K562 (cell line): ENCODE results near the gene HOXD4. TPM values are rescaled to one million over a fixed set of nuclear protein-coding genes. Genes with fewer than 3 reads are reported as not detected.

Experiments
- ATAC-seq: fragments of 200-7000 bp; cut with Tn5 transposase; 3 replicates; pipeline ENCODE4 v1.9.1; 2020; ENCODE audit warnings: moderate library complexity
- BruUV-seq: library from RNA; stranded (reverse); fragments of 400-500 nt; replicated peaks from 2 replicates; lab custom pipeline; 2021; lab: Mats Ljungman, UMichigan
- CTCF ChIA-PET: fragments of 300-600 bp; formaldehyde crosslinking; extraction: SDS; loops from one replicate; lab custom pipeline; 2021; ENCODE audit warnings: low intra/inter-chr PET ratio; lab: Yijun Ruan, JAX
- POLR2A ChIA-PET: fragments of 300-600, 350-650 bp; sonication (Branson Sonifier 250); formaldehyde crosslinking; extraction: SDS; loops from one replicate; lab custom pipeline; 2021; ENCODE audit warnings: antibody characterized with exemption, inconsistent platforms; lab: Yijun Ruan, JAX
- DNase-seq, 4 experiments: peaks; one replicate each; pipeline versions ENCODE4 v3.0.0 to v3.0.0-alpha.2; 2011 to 2018; ENCODE audit warnings: low spot score in 3 of 4, mixed read lengths in 3 of 4; ENCODE audit errors: extremely low read depth in 1 of 4
- FAIRE-seq: peaks from 2 replicates; lab custom pipeline; 2011; peaks lifted over from hg19 to GRCh38; lab: Jason Lieb, UNC
- H2AFZ ChIP-seq: 2 replicates; pipeline ENCODE4 v1.6.0; 2011; ENCODE audit warnings: low read depth, low read length, control low read depth, inconsistent platforms
- H3K27ac ChIP-seq: fragments of 200-600 bp; 3 replicates; pipeline ENCODE4 v1.8.0; 2011; ENCODE audit warnings: low read depth, mild to moderate bottlenecking, control low read depth, inconsistent platforms, low read length, moderate library complexity, mixed read lengths; ENCODE audit errors: extremely low read depth
- H3K27me3 ChIP-seq, 2 experiments: fragments of 300-600 bp in 1 of 2; 2 replicates in 1 of 2; 3 replicates in 1 of 2; pipeline versions ENCODE4 v1.6.0 to v1.8.0; 2011; ENCODE audit warnings: inconsistent platforms in 2 of 2, low read length in 2 of 2, mild to moderate bottlenecking in 1 of 2, mixed read lengths in 1 of 2, moderate library complexity in 1 of 2; ENCODE audit not compliant: control insufficient read depth in 2 of 2, insufficient read depth in 2 of 2
- H3K36me3 ChIP-seq: fragments of 300-600 bp; 3 replicates; pipeline ENCODE4 v1.8.0; 2011; ENCODE audit warnings: mild to moderate bottlenecking, low read length, inconsistent platforms; ENCODE audit not compliant: control insufficient read depth, insufficient read depth
- H3K4me1 ChIP-seq, 2 experiments: fragments of 200-600 bp in 1 of 2; replicated peaks in 1 of 2; 2 replicates in 1 of 2; 3 replicates in 1 of 2; pipeline versions ENCODE4 v1.5.1 to v1.8.0; 2011; ENCODE audit warnings: inconsistent platforms in 2 of 2, low read length in 2 of 2, mild to moderate bottlenecking in 1 of 2, mixed read lengths in 1 of 2, moderate library complexity in 1 of 2; ENCODE audit not compliant: control insufficient read depth in 2 of 2, insufficient read depth in 2 of 2
- H3K4me2 ChIP-seq: 2 replicates; pipeline ENCODE4 v1.6.1; 2011; ENCODE audit warnings: low read length, control low read depth, inconsistent platforms, mixed read lengths; ENCODE audit not compliant: insufficient read depth
- H3K4me3 ChIP-seq: fragments of 200-600 bp; sonication (generic), shearing (Covaris generic); 2 replicates; pipeline ENCODE4 v1.5.1; 2016; ENCODE audit warnings: control low read depth, inconsistent platforms
- H3K79me2 ChIP-seq: fragments of 200-600 bp; 3 replicates; pipeline ENCODE4 v1.8.0; 2011; ENCODE audit warnings: low read length, inconsistent platforms; ENCODE audit not compliant: control insufficient read depth, insufficient read depth
- H3K9ac ChIP-seq, 2 experiments: 2 replicates each; pipeline versions ENCODE4 v1.6.0 to v1.6.1; 2011; ENCODE audit warnings: low read depth in 2 of 2, low read length in 2 of 2, control low read depth in 1 of 2, inconsistent platforms in 1 of 2, mild to moderate bottlenecking in 1 of 2, mixed read lengths in 1 of 2; ENCODE audit not compliant: insufficient read depth in 1 of 2
- H3K9me1 ChIP-seq: one replicate; pipeline ENCODE4 v1.6.0; 2011; ENCODE audit warnings: inconsistent platforms, mild to moderate bottlenecking, low read length, moderate library complexity; ENCODE audit not compliant: control insufficient read depth, insufficient read depth
- H3K9me3 ChIP-seq: replicated peaks from 2 replicates; pipeline ENCODE4 v1.5.1; 2011; ENCODE audit warnings: low read depth, low read length, inconsistent platforms; ENCODE audit not compliant: control insufficient read depth, insufficient read depth
- H4K20me1 ChIP-seq: replicated peaks from 2 replicates; pipeline ENCODE4 v1.6.1; 2011; ENCODE audit warnings: low read length, inconsistent platforms, mixed read lengths; ENCODE audit not compliant: control insufficient read depth, insufficient read depth
- C11orf30 ChIP-seq: fragments of 450-650 bp; IDR thresholded peaks from 2 replicates; pipeline ENCODE4 v1.6.1; 2016; ENCODE audit warnings: low read depth, mild to moderate bottlenecking
- CBX2 ChIP-seq: fragments of 200-600 bp; sonication (generic); IDR thresholded peaks from one replicate; pipeline ENCODE4 v1.6.1; 2012; ENCODE audit warnings: mild to moderate bottlenecking, low read length, inconsistent platforms; ENCODE audit not compliant: insufficient read depth, poor library complexity, severe bottlenecking
- CBX8 ChIP-seq: fragments of 200-600 bp; sonication (generic); IDR thresholded peaks from 2 replicates; pipeline ENCODE4 v1.6.1; 2012; ENCODE audit warnings: borderline replicate concordance, mixed run types, low read depth, mild to moderate bottlenecking, moderate library complexity, mixed read lengths, low read length, control low read depth, inconsistent platforms; ENCODE audit not compliant: poor library complexity, severe bottlenecking; ENCODE audit errors: extremely low read depth
- ETV5 ChIP-seq: sonication (generic); formaldehyde crosslinking; IDR thresholded peaks from 2 replicates; pipeline ENCODE4 v1.4.0; 2020; ENCODE audit warnings: low read depth, mild to moderate bottlenecking, missing genetic modification reagents
- FIP1L1 ChIP-seq: fragments of 200-400 bp; formaldehyde crosslinking; IDR thresholded peaks from 2 replicates; pipeline ENCODE4 v1.6.1; 2018; ENCODE audit warnings: mild to moderate bottlenecking, low read depth, low read length; ENCODE audit not compliant: poor library complexity, severe bottlenecking
- FOXM1 ChIP-seq, 2 experiments: fragments of 450-650 bp in 1 of 2; sonication (generic) in 1 of 2; formaldehyde crosslinking in 1 of 2; IDR thresholded peaks; 2 replicates each; pipeline versions ENCODE4 v1.6.1 to v1.9.0; 2017 to 2022; ENCODE audit warnings: low read depth in 2 of 2, mild to moderate bottlenecking in 2 of 2, missing genetic modification reagents in 1 of 2, moderate library complexity in 1 of 2
- HSF4 ChIP-seq: fragments of 250-450 bp; sonication (Bioruptor Pico); IDR thresholded peaks from 2 replicates; pipeline ENCODE4 v2.1.2; 2022; ENCODE audit warnings: mild to moderate bottlenecking, moderate library complexity, borderline replicate concordance
- L3MBTL2 ChIP-seq: fragments of 450-650 bp; IDR thresholded peaks from 2 replicates; pipeline ENCODE4 v1.6.1; 2016; ENCODE audit warnings: mild to moderate bottlenecking, moderate library complexity
- MCM2 ChIP-seq: fragments of 450-650 bp; IDR thresholded peaks from 2 replicates; pipeline ENCODE4 v1.6.1; 2017; ENCODE audit warnings: low read depth, mild to moderate bottlenecking
- MED1 ChIP-seq: sonication (generic); formaldehyde crosslinking; IDR thresholded peaks from 2 replicates; pipeline ENCODE4 v1.8.1; 2023; ENCODE audit warnings: missing genetic modification reagents, borderline replicate concordance
- MTA1 ChIP-seq: fragments of 450-650 bp; IDR thresholded peaks from 2 replicates; pipeline ENCODE4 v1.6.1; 2017; ENCODE audit warnings: borderline replicate concordance
- PHB ChIP-seq: fragments of 250-450 bp; sonication (Bioruptor Pico); IDR thresholded peaks from 2 replicates; pipeline ENCODE4 v1.5.0; 2021
- RNF2 ChIP-seq: sonication (generic); IDR thresholded peaks from 2 replicates; pipeline ENCODE4 v1.6.1; 2016
- SOX6 ChIP-seq: fragments of 450-650 bp; IDR thresholded peaks from 2 replicates; pipeline ENCODE4 v1.6.1; 2014; ENCODE audit warnings: mild to moderate bottlenecking
- ZC3H4 ChIP-seq: sonication (generic); formaldehyde crosslinking; IDR thresholded peaks from 2 replicates; pipeline ENCODE4 v1.9.0; 2021; ENCODE audit warnings: missing genetic modification reagents, borderline replicate concordance
- ZFP30 ChIP-seq: fragments of 250-450 bp; sonication (Bioruptor Pico); IDR thresholded peaks from 2 replicates; pipeline ENCODE4 v1.8.0; 2022; ENCODE audit warnings: moderate library complexity, mild to moderate bottlenecking, inconsistent platforms, borderline replicate concordance
- ZNF707 ChIP-seq: fragments of 250-450 bp; sonication (Bioruptor Pico); conservative IDR thresholded peaks from 2 replicates; pipeline ENCODE4 v1.8.0; 2022; ENCODE audit warnings: inconsistent platforms, mild to moderate bottlenecking, moderate library complexity
- WGBS: fragments of 100-300 bp; shearing (Covaris generic); methylation state at CpG from one replicate; pipeline ENCODE4 v1.1.6; 2016; ENCODE audit warnings: low coverage, mixed read lengths; ENCODE audit not compliant: insufficient coverage; ENCODE audit errors: missing lambda C conversion rate; 5-methylcytosine and 5-hydroxymethylcytosine counted together
- in situ Hi-C: fragments of 300-500 bp; cut with MboI; formaldehyde crosslinking; loops from 4 replicates; pipeline ENCODE4 v1.15.0; 2018; ENCODE audit warnings: inconsistent platforms, mixed read lengths
- intact Hi-C: fragments of 100-400 bp; cut with micrococcal nuclease; formaldehyde crosslinking; loops from 2 replicates; pipeline ENCODE4 v1.14.2; 2022
- polyA plus RNA-seq, 8 experiments: library from polyadenylated mRNA; depleted of rRNA in 4 of 8; stranded (reverse) in 5 of 8; unstranded in 3 of 8; fragments of >200 nt; fragmentation: Nextera tagmentation in 2 of 8; fragmentation: Illumina TruSeq in 1 of 8; extraction: Ambion mirVana in 2 of 8; extraction: Trizol in 1 of 8; gene quantifications; 2 replicates each; pipeline versions ENCODE4 v1.2.1 to v1.2.3, GENCODE V29; 2011 to 2014; ENCODE audit warnings: inconsistent platforms in 1 of 8, missing spikeins in 1 of 8
- total RNA-seq, 7 experiments: library from RNA; depleted of rRNA in 6 of 7; stranded (reverse); fragments of >200 nt in 6 of 7; fragmentation: Illumina TruSeq in 2 of 7; extraction: Trizol in 2 of 7; gene quantifications; 2 replicates each; pipeline versions ENCODE4 v1.2.1 to v1.2.3, GENCODE V29; 2011 to 2021; ENCODE audit warnings: low replicate concordance in 1 of 7
- TF ChIP-seq, protein P1 (sequence below): fragments of 250-450 bp; sonication (Bioruptor Pico); IDR thresholded peaks from 2 replicates; pipeline ENCODE4 v1.5.0; 2021

The HOXD4 gene
- total and polyA plus RNA-seq, 9 of the 15 experiments (the other 6 are each of a cell fraction or from before 2014, with no cell fraction given): not detected

DNA sequence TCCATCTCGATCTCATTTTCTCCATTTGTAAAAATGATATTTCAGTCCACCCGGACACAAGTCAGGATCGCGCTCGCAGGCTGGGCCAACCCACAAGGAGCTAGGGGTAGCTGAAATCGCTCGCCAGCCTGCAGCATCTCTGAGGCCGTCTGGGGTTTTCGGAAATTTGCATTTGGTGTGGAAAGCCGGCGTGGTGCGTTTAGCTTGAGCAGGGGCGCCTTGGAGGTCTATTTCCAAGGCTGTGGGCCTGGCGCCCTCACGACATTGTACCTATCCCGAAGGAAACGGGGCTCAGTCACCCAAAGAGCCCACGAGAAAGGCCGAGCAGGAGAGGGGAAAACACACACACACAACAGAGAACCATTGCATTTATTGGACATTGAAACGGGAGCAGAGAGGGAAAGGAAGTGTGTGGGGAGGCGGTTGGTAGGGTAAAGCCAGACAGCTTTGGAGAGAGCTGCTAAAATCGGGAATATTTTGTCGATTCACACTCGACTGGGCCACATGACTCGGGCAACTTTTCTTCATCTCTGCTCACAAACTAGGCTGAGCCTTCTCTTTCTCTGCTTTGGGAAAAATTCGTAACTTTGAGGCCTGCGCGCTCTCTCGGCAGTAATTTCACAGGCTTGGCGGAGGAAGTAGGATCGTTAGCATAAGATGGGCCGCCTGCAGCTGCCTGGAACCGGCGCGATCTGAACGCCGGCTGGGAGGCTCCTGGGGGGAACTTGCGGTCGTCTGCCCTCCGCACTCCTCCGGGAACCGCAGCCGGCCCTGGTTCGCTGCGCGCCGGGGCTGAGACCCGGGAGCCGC, 23.0 kb upstream of the HOXD4 start:
- Histone ChIP-seq H3K79me2 (no peaks in the 10 kb centered on the region), H3K4me2 (no peak overlapping the region), H3K36me3 (no peaks in the 10 kb centered on the region), H3K9me3 (no peaks in the 10 kb centered on the region), H3K4me3 (no peak overlapping the region), H3K9me1 (no peaks in the 10 kb centered on the region), H3K27ac (no peak overlapping the region), H3K4me1 (peaks cover 0 to 22% of the 10 kb centered on the region in 2 experiments; a peak in 2 of 5 replicates), H3K9ac (no peak overlapping the region), H2AFZ (no peak overlapping the region), H3K27me3 (peaks cover 58 to 69% of the 10 kb centered on the region in 2 experiments), H4K20me1 (0 out of 2 replicates have a peak, but pooled peaks cover 8% of the 10 kb centered on the region)
- no peak for DNase-seq
- CTCF ChIA-PET: interaction anchor here (0.6 to 2.5 kb wide), 5 partner anchors 524 to 1033 kb away, joined by 3 to 18 read pairs (median 5); no protein-coding TSS in a partner anchor
- BruUV-seq: no TSS peak
- intact Hi-C loops: loop anchor here (5.0 kb wide), 2 partner anchors 424 to 684 kb away; no protein-coding TSS in a partner anchor
- POLR2A ChIA-PET: interaction anchor here (0.7 kb wide), 1 partner anchor 301 kb away, joined by 3 read pairs; no protein-coding TSS in a partner anchor
- no peak for FAIRE-seq
- in situ Hi-C loops: loop anchor here (5.0 to 25.0 kb wide), 4 partner anchors 509 to 1634 kb away; no protein-coding TSS in a partner anchor
- no peak for ATAC-seq
- 24% methylated on average over 49 of the region's 49 CpGs for WGBS
- no peak for TF ChIP-seq L3MBTL2
- no peak for TF ChIP-seq C11orf30
- peak; percentile 0 for TF ChIP-seq CBX8
- no peak for TF ChIP-seq ZC3H4 (CRISPR knock-in tag)
- no peak for TF ChIP-seq MED1 (CRISPR knock-in tag)
- no peak for TF ChIP-seq ZNF707 (CRISPR knock-in tag)
- TF ChIP-seq FOXM1 (IDR thresholded peaks at IDR 0.05; ENCODE audit: low read depth): no peak
- TF ChIP-seq FOXM1 (CRISPR knock-in tag; IDR thresholded peaks at IDR 0.05; ENCODE audit: low read depth): no peak
- peak; percentile 62 for TF ChIP-seq CBX2
- no peak for TF ChIP-seq PHB (CRISPR knock-in tag)
- no peak for TF ChIP-seq ZFP30 (CRISPR knock-in tag)
- no peak for TF ChIP-seq SOX6
- no peak for TF ChIP-seq MTA1
- no peak for TF ChIP-seq ETV5 (CRISPR knock-in tag)
- TF ChIP-seq HSF4 (CRISPR knock-in tag): no peak
- TF ChIP-seq, protein P1, sequence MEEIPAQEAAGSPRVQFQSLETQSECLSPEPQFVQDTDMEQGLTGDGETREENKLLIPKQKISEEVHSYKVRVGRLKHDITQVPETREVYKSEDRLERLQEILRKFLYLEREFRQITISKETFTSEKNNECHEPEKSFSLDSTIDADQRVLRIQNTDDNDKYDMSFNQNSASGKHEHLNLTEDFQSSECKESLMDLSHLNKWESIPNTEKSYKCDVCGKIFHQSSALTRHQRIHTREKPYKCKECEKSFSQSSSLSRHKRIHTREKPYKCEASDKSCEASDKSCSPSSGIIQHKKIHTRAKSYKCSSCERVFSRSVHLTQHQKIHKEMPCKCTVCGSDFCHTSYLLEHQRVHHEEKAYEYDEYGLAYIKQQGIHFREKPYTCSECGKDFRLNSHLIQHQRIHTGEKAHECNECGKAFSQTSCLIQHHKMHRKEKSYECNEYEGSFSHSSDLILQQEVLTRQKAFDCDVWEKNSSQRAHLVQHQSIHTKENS (CRISPR knock-in tag): no peak
- no peak for TF ChIP-seq MCM2
- TF ChIP-seq FIP1L1: no peak
- 0 out of 2 replicates have a peak, but pooled peaks have one; percentile 16 for TF ChIP-seq RNF2
